H9 (cell line): ENCODE data around the gene DDX51. TPM values are rescaled to one million over a fixed set of nuclear protein-coding genes. Genes with fewer than 3 reads are reported as not detected.

ENCODE experiments used
- DNase-seq: peaks from one replicate; pipeline ENCODE4 v3.0.0-alpha.2; 2017
- H2AFZ ChIP-seq: one replicate; pipeline ENCODE4 v1.6.1; 2013; ENCODE audit warnings: mild to moderate bottlenecking, low read length, control low read depth, moderate library complexity
- H2AK5ac ChIP-seq: 2 replicates; pipeline ENCODE4 v1.6.1; 2013; ENCODE audit warnings: low read length, control low read depth, mixed read lengths; ENCODE audit not compliant: insufficient read length
- H2BK120ac ChIP-seq: one replicate; pipeline ENCODE4 v1.6.1; 2013; ENCODE audit warnings: low read depth, mild to moderate bottlenecking, low read length, control low read depth, inconsistent platforms; ENCODE audit not compliant: poor library complexity, severe bottlenecking
- H2BK12ac ChIP-seq: 2 replicates; pipeline ENCODE4 v1.6.1; 2013; ENCODE audit warnings: low read length, control low read depth, mixed read lengths, low read depth; ENCODE audit not compliant: insufficient read length
- H2BK15ac ChIP-seq: 2 replicates; pipeline ENCODE4 v1.6.1; 2013; ENCODE audit warnings: low read depth, low read length, control low read depth
- H2BK20ac ChIP-seq: one replicate; pipeline ENCODE4 v1.6.1; 2013; ENCODE audit warnings: low read depth, mild to moderate bottlenecking, low read length, control low read depth, inconsistent platforms; ENCODE audit not compliant: poor library complexity, severe bottlenecking
- H2BK5ac ChIP-seq: 2 replicates; pipeline ENCODE4 v1.6.1; 2013; ENCODE audit warnings: low read length, control low read depth, mixed read lengths; ENCODE audit not compliant: insufficient read length
- H3K14ac ChIP-seq: 2 replicates; pipeline ENCODE4 v1.6.1; 2013; ENCODE audit warnings: low read length, control low read depth; ENCODE audit not compliant: insufficient read depth
- H3K18ac ChIP-seq: 2 replicates; pipeline ENCODE4 v1.6.1; 2013; ENCODE audit warnings: low read depth, mild to moderate bottlenecking, mixed read lengths, low read length, control low read depth; ENCODE audit not compliant: insufficient read length
- H3K23ac ChIP-seq: 2 replicates; pipeline ENCODE4 v1.6.1; 2013; ENCODE audit warnings: low read length, control low read depth, mixed read lengths, low read depth; ENCODE audit not compliant: insufficient read length
- H3K23me2 ChIP-seq: 2 replicates; pipeline ENCODE4 v1.6.1; 2013; ENCODE audit warnings: low read depth, mild to moderate bottlenecking, mixed read lengths, low read length, control low read depth; ENCODE audit not compliant: insufficient read length, poor library complexity, severe bottlenecking
- H3K27ac ChIP-seq: 2 replicates; pipeline ENCODE4 v1.5.1; 2013; ENCODE audit warnings: low read length, control low read depth, mixed read lengths, low read depth; ENCODE audit not compliant: insufficient read length
- H3K27me3 ChIP-seq: 2 replicates; pipeline ENCODE4 v1.6.1; 2013; ENCODE audit warnings: low read length, control low read depth, inconsistent platforms; ENCODE audit not compliant: insufficient read depth
- H3K4ac ChIP-seq: 2 replicates; pipeline ENCODE4 v1.6.1; 2013; ENCODE audit warnings: low read depth, mild to moderate bottlenecking, control low read depth, inconsistent platforms, low read length, moderate library complexity
- H3K4me1 ChIP-seq: 2 replicates; pipeline ENCODE4 v1.6.1; 2013; ENCODE audit warnings: low read length, control low read depth, inconsistent platforms; ENCODE audit not compliant: insufficient read depth
- H3K4me2 ChIP-seq: 2 replicates; pipeline ENCODE4 v1.6.1; 2013; ENCODE audit warnings: low read length, control low read depth, mixed read lengths; ENCODE audit not compliant: insufficient read length, insufficient read depth
- H3K56ac ChIP-seq: 2 replicates; pipeline ENCODE4 v1.6.1; 2013; ENCODE audit warnings: low read depth, mild to moderate bottlenecking, mixed read lengths, low read length, control low read depth; ENCODE audit not compliant: insufficient read length
- H3K79me1 ChIP-seq: 2 replicates; pipeline ENCODE4 v1.6.1; 2013; ENCODE audit warnings: low read depth, mild to moderate bottlenecking, moderate library complexity, low read length, control low read depth, inconsistent platforms; ENCODE audit not compliant: insufficient read depth, poor library complexity, severe bottlenecking
- H3K79me2 ChIP-seq: 2 replicates; pipeline ENCODE4 v1.6.1; 2013; ENCODE audit warnings: low read length, control low read depth, inconsistent platforms; ENCODE audit not compliant: insufficient read depth
- H3K9ac ChIP-seq: 2 replicates; pipeline ENCODE4 v1.6.1; 2013; ENCODE audit warnings: low read length, control low read depth, mixed read lengths; ENCODE audit not compliant: insufficient read length; ENCODE audit errors: extremely low read depth
- H3K9me3 ChIP-seq: one replicate; pipeline ENCODE4 v1.6.1; 2013; ENCODE audit warnings: low read depth, low read length, inconsistent platforms; ENCODE audit not compliant: control insufficient read depth
- H3T11ph ChIP-seq: one replicate; pipeline ENCODE4 v1.6.1; 2013; ENCODE audit warnings: mild to moderate bottlenecking, low read length, control low read depth, inconsistent platforms
- H4K20me1 ChIP-seq: one replicate; pipeline ENCODE4 v1.6.1; 2013; ENCODE audit not compliant: control insufficient read depth, insufficient read length, insufficient read depth
- H4K5ac ChIP-seq: 2 replicates; pipeline ENCODE4 v1.6.1; 2013; ENCODE audit warnings: low read depth, mild to moderate bottlenecking, mixed read lengths, low read length, control low read depth; ENCODE audit not compliant: insufficient read length
- H4K8ac ChIP-seq: replicated peaks from 2 replicates; pipeline ENCODE4 v1.6.1; 2013; ENCODE audit warnings: low read length, control low read depth, mixed read lengths, low read depth; ENCODE audit not compliant: insufficient read length
- H4K91ac ChIP-seq: 2 replicates; pipeline ENCODE4 v1.6.1; 2013; ENCODE audit warnings: low read depth, mild to moderate bottlenecking, moderate library complexity, mixed read lengths, low read length, control low read depth; ENCODE audit not compliant: insufficient read length
- H3K27ac Mint-ChIP-seq, 3 experiments: 2 replicates in 2 of 3; 3 replicates in 1 of 3; pipeline ENCODE4 v1.8.0; 2020 to 2021; ENCODE audit warnings: mixed read lengths in 3 of 3, mild to moderate bottlenecking in 1 of 3, moderate library complexity in 1 of 3
- H3K27me3 Mint-ChIP-seq: 2 replicates; pipeline ENCODE4 v1.8.0; 2021; ENCODE audit warnings: low read depth, mild to moderate bottlenecking, moderate library complexity, mixed read lengths
- H3K36me3 Mint-ChIP-seq, 3 experiments: 2 replicates in 2 of 3; 3 replicates in 1 of 3; pipeline ENCODE4 v1.8.0; 2020 to 2021; ENCODE audit warnings: low read depth in 3 of 3, mixed read lengths in 3 of 3; ENCODE audit not compliant: insufficient read depth in 1 of 3
- H3K4me1 Mint-ChIP-seq, 2 experiments: 2 replicates each; pipeline ENCODE4 v1.8.0; 2020; ENCODE audit warnings: mixed read lengths in 2 of 2
- H3K4me3 Mint-ChIP-seq, 2 experiments: 2 replicates in 1 of 2; 3 replicates in 1 of 2; pipeline ENCODE4 v1.8.0; 2020 to 2021; ENCODE audit warnings: mild to moderate bottlenecking in 2 of 2, mixed read lengths in 2 of 2, moderate library complexity in 1 of 2
- H3K9me3 Mint-ChIP-seq, 2 experiments: 2 replicates in 1 of 2; 3 replicates in 1 of 2; pipeline ENCODE4 v1.8.0; 2020; ENCODE audit warnings: mild to moderate bottlenecking in 2 of 2, mixed read lengths in 2 of 2, moderate library complexity in 1 of 2
- WGBS: extraction: QIAGEN DNeasy Blood & Tissue Kit; methylation state at CpG from one replicate; pipeline ENCODE4 v1.1.7; 2013; ENCODE audit warnings: missing lambda C conversion rate, low lambda C conversion rate, mixed read lengths; ENCODE audit not compliant: insufficient read length; ENCODE audit errors: extremely low coverage; 5-methylcytosine and 5-hydroxymethylcytosine counted together
- total RNA-seq: library from RNA; stranded (reverse); gene quantifications from 2 replicates; pipeline ENCODE4 v1.2.1, GENCODE V29; 2021
- TF ChIP-seq, protein P1 (sequence below): fragments of 200-600 bp; sonication (generic); conservative IDR thresholded peaks from 3 replicates; pipeline ENCODE4 v1.8.0; 2021; ENCODE audit warnings: antibody characterized with exemption, mild to moderate bottlenecking

The DDX51 gene
- total RNA-seq, 1 experiment from 2014 or later: 37.9 TPM

DNA sequence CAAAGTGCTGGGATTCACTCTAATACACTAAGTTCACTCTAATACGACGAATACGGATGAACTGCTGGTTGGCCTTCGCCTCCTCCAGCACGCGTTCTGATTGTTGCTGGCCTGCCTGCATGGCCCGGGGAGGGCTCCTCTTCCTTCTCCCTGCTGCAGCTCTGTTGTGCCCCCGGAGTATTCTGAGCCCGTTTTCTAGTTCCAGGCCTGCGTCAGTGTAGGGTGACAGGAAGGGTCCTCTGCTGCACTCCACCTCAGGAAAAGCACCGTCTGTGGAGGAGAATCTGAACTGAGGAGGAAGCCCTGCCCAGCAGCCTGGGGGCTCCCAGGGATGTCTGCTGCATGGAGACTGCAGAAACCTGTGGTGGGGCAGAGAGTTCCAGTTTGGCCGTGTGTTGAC is 44.4 kb downstream of the DDX51 start:
- no peak overlapping the region for H2BK120ac ChIP-seq
- peak overlapping the region in 1 of 3 experiments; percentile 13; a peak in 1 of 7 replicates for H3K27ac Mint-ChIP-seq

More for the DNA sequence above, 44.4 kb downstream of the DDX51 start:
- Mint-ChIP-seq H3K36me3 (peaks cover 17 to 48% (median 32%) of the 10 kb centered on the region in 3 experiments), H3K27me3 (no peaks in the 10 kb centered on the region), H3K9me3 (peaks cover 10 to 13% of the 10 kb centered on the region in 2 experiments), H3K4me3 (no peak overlapping the region), H3K4me1 (peaks cover 11 to 15% of the 10 kb centered on the region in 2 experiments)
- no peaks in the 10 kb centered on the region for H3K23me2 ChIP-seq
- H3K27me3 ChIP-seq: no peaks in the 10 kb centered on the region
- no peak overlapping the region for H3K18ac ChIP-seq
- TF ChIP-seq, protein P1, sequence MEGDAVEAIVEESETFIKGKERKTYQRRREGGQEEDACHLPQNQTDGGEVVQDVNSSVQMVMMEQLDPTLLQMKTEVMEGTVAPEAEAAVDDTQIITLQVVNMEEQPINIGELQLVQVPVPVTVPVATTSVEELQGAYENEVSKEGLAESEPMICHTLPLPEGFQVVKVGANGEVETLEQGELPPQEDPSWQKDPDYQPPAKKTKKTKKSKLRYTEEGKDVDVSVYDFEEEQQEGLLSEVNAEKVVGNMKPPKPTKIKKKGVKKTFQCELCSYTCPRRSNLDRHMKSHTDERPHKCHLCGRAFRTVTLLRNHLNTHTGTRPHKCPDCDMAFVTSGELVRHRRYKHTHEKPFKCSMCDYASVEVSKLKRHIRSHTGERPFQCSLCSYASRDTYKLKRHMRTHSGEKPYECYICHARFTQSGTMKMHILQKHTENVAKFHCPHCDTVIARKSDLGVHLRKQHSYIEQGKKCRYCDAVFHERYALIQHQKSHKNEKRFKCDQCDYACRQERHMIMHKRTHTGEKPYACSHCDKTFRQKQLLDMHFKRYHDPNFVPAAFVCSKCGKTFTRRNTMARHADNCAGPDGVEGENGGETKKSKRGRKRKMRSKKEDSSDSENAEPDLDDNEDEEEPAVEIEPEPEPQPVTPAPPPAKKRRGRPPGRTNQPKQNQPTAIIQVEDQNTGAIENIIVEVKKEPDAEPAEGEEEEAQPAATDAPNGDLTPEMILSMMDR: no peak
- H2BK12ac ChIP-seq: no peak overlapping the region
- H2AFZ ChIP-seq: no peak overlapping the region
- H3K9me3 ChIP-seq: no peaks in the 10 kb centered on the region
- no peak overlapping the region for H3K27ac ChIP-seq
- H2AK5ac ChIP-seq: no peak overlapping the region
- H3K4me1 ChIP-seq: no peaks in the 10 kb centered on the region; the same call in 1 of the 2 replicates
- H4K8ac ChIP-seq: no peak overlapping the region
- H4K91ac ChIP-seq: no peak overlapping the region
- no peak overlapping the region for H3K56ac ChIP-seq
- no peak overlapping the region for H3K14ac ChIP-seq
- DNase-seq: no peak
- WGBS: no CpG with 5 or more reads among the region's 12 CpGs
- no peak overlapping the region for H3K4me2 ChIP-seq
- no peak overlapping the region for H2BK20ac ChIP-seq
- H2BK15ac ChIP-seq: no peak overlapping the region
- H4K5ac ChIP-seq: no peak overlapping the region
- H3K4ac ChIP-seq: no peak overlapping the region
- H4K20me1 ChIP-seq: no peaks in the 10 kb centered on the region
- no peak overlapping the region for H3K9ac ChIP-seq
- H3K79me2 ChIP-seq: no peaks in the 10 kb centered on the region
- H3K79me1 ChIP-seq: no peaks in the 10 kb centered on the region
- H2BK5ac ChIP-seq: no peak overlapping the region
- H3K23ac ChIP-seq: no peak overlapping the region
- H3T11ph ChIP-seq: no peak overlapping the region
